ENCODE results near the gene TTLL10.

The TTLL10 gene

GRCh38 chr1:1200876-1201810, 27.5 kb downstream of the TTLL10 start:
- Histone ChIP-seq H3K9ac (peak overlapping the region in 10 of 11 experiments; percentile 38 to 73 (median 54); a peak in 16 of 22 replicates), H3K27ac (peak overlapping the region in 3 of 11 experiments; percentile 5 to 65 (median 37); a peak in 4 of 22 replicates)

GRCh38 chr1:1202831-1203560, 29.3 kb downstream of the TTLL10 start:
- Histone ChIP-seq H3K4me1 (peaks cover 35 to 56% (median 47%) of the 10 kb centered on the region in 10 experiments), H3K4me3 (no peak overlapping the region), H4K20me1 (peaks cover 0 to 32% (median 19%) of the 10 kb centered on the region in 11 experiments; a peak in 14 of 22 replicates), H3K36me3 (no peaks in the 10 kb centered on the region), H3K9ac (no peak overlapping the region), H3K4me2 (no peak overlapping the region), H3K9me3 (replicated peaks in 1 of 11) (no peaks in the 10 kb centered on the region; a peak in 1 of 22 replicates), H3K27me3 (peaks cover 30 to 66% (median 41%) of the 10 kb centered on the region in 11 experiments), H3K27ac (no peak overlapping the region)
- no peak for TF ChIP-seq Cebpa-rat (IDR thresholded peaks at IDR 0.05)

More at GRCh38 chr1:1200876-1201810, 27.5 kb downstream of the TTLL10 start:
- Histone ChIP-seq H3K9me3 (replicated peaks in 1 of 11) (peaks cover 0 to 4% (median 0%) of the 10 kb centered on the region in 11 experiments; a peak in 1 of 22 replicates), H3K4me3 (peak overlapping the region; percentile 38 to 69 (median 56); a peak in 18 of 20 replicates), H3K4me2 (peak overlapping the region; percentile 62 to 93 (median 89)), H3K4me1 (peaks cover 16 to 42% (median 30%) of the 10 kb centered on the region in 10 experiments), H3K36me3 (no peaks in the 10 kb centered on the region), H4K20me1 (peaks cover 0 to 22% (median 12%) of the 10 kb centered on the region in 11 experiments; a peak in 14 of 22 replicates), H3K27me3 (peaks cover 17 to 50% (median 28%) of the 10 kb centered on the region in 11 experiments)
- TF ChIP-seq Cebpa-rat (IDR thresholded peaks at IDR 0.05): no peak

- no peak overlapping the region for H3K9ac ChIP-seq
- H4K20me1 ChIP-seq: peaks cover 0 to 36% (median 19%) of the 10 kb centered on the region in 11 experiments; a peak in 15 of 22 replicates
- no peaks in the 10 kb centered on the region for H3K36me3 ChIP-seq
- peaks cover 42 to 60% (median 53%) of the 10 kb centered on the region in 10 experiments for H3K4me1 ChIP-seq
- H3K4me2 ChIP-seq: no peak overlapping the region
- no peak for TF ChIP-seq Cebpa-rat (IDR thresholded peaks at IDR 0.05)
- peaks cover 30 to 66% (median 41%) of the 10 kb centered on the region in 11 experiments for H3K27me3 ChIP-seq
- no peak overlapping the region for H3K4me3 ChIP-seq
- no peak overlapping the region for H3K27ac ChIP-seq
- H3K9me3 ChIP-seq (replicated peaks in 1 of 11): no peaks in the 10 kb centered on the region; a peak in 1 of 22 replicates
These were observed 30.1 kb downstream of the TTLL10 start for GRCh38 chr1:1203561-1204424.

- no peak overlapping the region for H3K27ac ChIP-seq
- H4K20me1 ChIP-seq: peaks cover 0 to 41% (median 26%) of the 10 kb centered on the region in 11 experiments; a peak in 16 of 22 replicates
- no peak for TF ChIP-seq Cebpa-rat (IDR thresholded peaks at IDR 0.05)
- H3K4me2 ChIP-seq: peak overlapping the region; percentile 90 to 99 (median 97); a peak in 14 of 22 replicates
- H3K9ac ChIP-seq: no peak overlapping the region
- no peak overlapping the region for H3K4me3 ChIP-seq
- no peaks in the 10 kb centered on the region; a peak in 1 of 22 replicates for H3K9me3 ChIP-seq (replicated peaks in 1 of 11)
- H3K27me3 ChIP-seq: peaks cover 35 to 71% (median 45%) of the 10 kb centered on the region in 11 experiments
- peaks cover 49 to 62% (median 59%) of the 10 kb centered on the region in 10 experiments for H3K4me1 ChIP-seq
- H3K36me3 ChIP-seq: no peaks in the 10 kb centered on the region
These were observed 30.8 kb downstream of the TTLL10 start for GRCh38 chr1:1204425-1204920.

GRCh38 chr1:1204998-1205768, 31.5 kb downstream of the TTLL10 start:
- peaks cover 56 to 62% (median 61%) of the 10 kb centered on the region in 10 experiments for H3K4me1 ChIP-seq
- H3K4me2 ChIP-seq: peak overlapping the region; percentile 90 to 99 (median 97)

GRCh38 chr1:1205769-1206375, 32.2 kb downstream of the TTLL10 start:
- Histone ChIP-seq H3K27me3 (peaks cover 25 to 72% (median 45%) of the 10 kb centered on the region in 11 experiments), H3K27ac (0 out of 22 replicates have a peak overlapping the region, but pooled peaks of 1 of the 11 experiments have one; percentile 3), H4K20me1 (peaks cover 0 to 54% (median 31%) of the 10 kb centered on the region in 11 experiments; a peak in 16 of 22 replicates), H3K9ac (peak overlapping the region in 10 of 11 experiments; percentile 21 to 69 (median 56); a peak in 17 of 22 replicates), H3K36me3 (no peaks in the 10 kb centered on the region), H3K4me3 (peak overlapping the region; percentile 1 to 61 (median 46); a peak in 19 of 20 replicates), H3K4me2 (peak overlapping the region; percentile 90 to 99 (median 97)), H3K9me3 (replicated peaks in 1 of 11) (no peaks in the 10 kb centered on the region; a peak in 1 of 22 replicates), H3K4me1 (peaks cover 57 to 63% (median 61%) of the 10 kb centered on the region in 10 experiments)
- no peak for TF ChIP-seq Cebpa-rat (IDR thresholded peaks at IDR 0.05)

More at GRCh38 chr1:1204998-1205768, 31.5 kb downstream of the TTLL10 start:
- H3K9ac ChIP-seq: peak overlapping the region in 6 of 11 experiments; percentile 51 to 69 (median 58); a peak in 8 of 22 replicates
- H3K27ac ChIP-seq: no peak overlapping the region
- H3K27me3 ChIP-seq: peaks cover 32 to 74% (median 44%) of the 10 kb centered on the region in 11 experiments
- H3K4me3 ChIP-seq: peak overlapping the region in 5 of 10 experiments; percentile 39 to 57 (median 48); a peak in 7 of 20 replicates
- H4K20me1 ChIP-seq: peaks cover 0 to 47% (median 30%) of the 10 kb centered on the region in 11 experiments; a peak in 16 of 22 replicates
- no peak for TF ChIP-seq Cebpa-rat (IDR thresholded peaks at IDR 0.05)
- H3K36me3 ChIP-seq: no peaks in the 10 kb centered on the region
- H3K9me3 ChIP-seq (replicated peaks in 1 of 11): no peaks in the 10 kb centered on the region; a peak in 1 of 22 replicates
